Neural cell (in vitro differentiated cells): Measurements from ENCODE around the gene MYCBP2.

ENCODE experiments used
- EP300 ChIP-seq: fragments of 450-650 bp; conservative IDR thresholded peaks from 2 replicates; pipeline ENCODE4 v1.6.1; 2014; ENCODE audit warnings: antibody characterized with exemption, mild to moderate bottlenecking, moderate library complexity; ENCODE audit not compliant: poor library complexity, severe bottlenecking
- EZH2 ChIP-seq: fragments of 200-600, 300-800 bp; shearing (Covaris generic), sonication (generic); IDR thresholded peaks from 2 replicates; pipeline ENCODE4 v1.6.1; 2014; ENCODE audit warnings: antibody characterized with exemption, low read length, borderline replicate concordance, mild to moderate bottlenecking; ENCODE audit not compliant: insufficient read depth, poor library complexity, severe bottlenecking
- MXI1 ChIP-seq: fragments of 450-650 bp; conservative IDR thresholded peaks from 2 replicates; pipeline ENCODE4 v1.6.1; 2014; ENCODE audit warnings: antibody characterized with exemption, mild to moderate bottlenecking; ENCODE audit not compliant: poor library complexity, severe bottlenecking
- POLR2AphosphoS5 ChIP-seq: IDR thresholded peaks from 2 replicates; pipeline ENCODE4 v1.6.1; 2012
- REST ChIP-seq: IDR thresholded peaks from 2 replicates; pipeline ENCODE4 v1.6.1; 2012; ENCODE audit warnings: borderline replicate concordance
- SMC3 ChIP-seq: fragments of 450-650 bp; conservative IDR thresholded peaks from 2 replicates; pipeline ENCODE4 v1.6.1; 2014; ENCODE audit warnings: antibody characterized with exemption, mild to moderate bottlenecking, moderate library complexity; ENCODE audit not compliant: poor library complexity
- TF ChIP-seq, protein P1 (sequence below): fragments of 450-650 bp; IDR thresholded peaks from 2 replicates; pipeline ENCODE4 v1.5.1; 2014; ENCODE audit warnings: antibody characterized with exemption, mild to moderate bottlenecking, moderate library complexity; ENCODE audit not compliant: poor library complexity, severe bottlenecking

DNA sequence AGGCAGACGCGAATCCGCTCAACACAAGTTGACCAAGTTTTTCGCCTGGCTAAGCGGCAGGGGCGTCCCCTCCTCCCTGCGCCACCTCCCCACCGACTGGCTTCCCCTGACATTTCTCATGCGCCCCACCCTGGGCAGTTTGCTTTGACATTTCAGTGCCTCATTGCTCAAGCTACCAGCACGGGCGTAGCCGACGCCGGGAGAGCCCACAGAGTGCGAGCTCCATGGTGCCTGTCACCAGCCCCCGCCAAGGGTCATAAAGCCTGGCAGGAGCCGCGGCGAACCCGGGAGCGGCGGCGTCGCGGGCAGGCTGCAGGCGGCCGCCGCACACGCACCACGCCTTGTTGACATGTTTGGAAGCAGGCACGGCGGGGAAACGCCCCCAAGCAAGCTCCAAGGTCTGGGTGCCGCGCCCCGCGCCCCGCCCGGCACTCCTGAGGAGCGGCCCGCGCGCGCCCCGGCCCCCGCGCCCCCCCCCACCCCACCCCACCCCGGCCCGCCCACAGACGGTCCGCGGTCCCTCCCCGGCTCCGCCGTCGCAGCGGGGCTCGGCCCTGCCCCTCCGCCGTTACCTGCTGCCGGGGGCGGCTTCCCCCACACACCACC is 300.5 kb downstream of the MYCBP2 start:
- TF ChIP-seq MXI1, result peak; percentile 77
- TF ChIP-seq, protein P1, sequence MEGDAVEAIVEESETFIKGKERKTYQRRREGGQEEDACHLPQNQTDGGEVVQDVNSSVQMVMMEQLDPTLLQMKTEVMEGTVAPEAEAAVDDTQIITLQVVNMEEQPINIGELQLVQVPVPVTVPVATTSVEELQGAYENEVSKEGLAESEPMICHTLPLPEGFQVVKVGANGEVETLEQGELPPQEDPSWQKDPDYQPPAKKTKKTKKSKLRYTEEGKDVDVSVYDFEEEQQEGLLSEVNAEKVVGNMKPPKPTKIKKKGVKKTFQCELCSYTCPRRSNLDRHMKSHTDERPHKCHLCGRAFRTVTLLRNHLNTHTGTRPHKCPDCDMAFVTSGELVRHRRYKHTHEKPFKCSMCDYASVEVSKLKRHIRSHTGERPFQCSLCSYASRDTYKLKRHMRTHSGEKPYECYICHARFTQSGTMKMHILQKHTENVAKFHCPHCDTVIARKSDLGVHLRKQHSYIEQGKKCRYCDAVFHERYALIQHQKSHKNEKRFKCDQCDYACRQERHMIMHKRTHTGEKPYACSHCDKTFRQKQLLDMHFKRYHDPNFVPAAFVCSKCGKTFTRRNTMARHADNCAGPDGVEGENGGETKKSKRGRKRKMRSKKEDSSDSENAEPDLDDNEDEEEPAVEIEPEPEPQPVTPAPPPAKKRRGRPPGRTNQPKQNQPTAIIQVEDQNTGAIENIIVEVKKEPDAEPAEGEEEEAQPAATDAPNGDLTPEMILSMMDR, result no peak
- no peak for TF ChIP-seq POLR2AphosphoS5
- TF ChIP-seq REST, result no peak
- peak; percentile 9 for TF ChIP-seq SMC3
- no peak for TF ChIP-seq EP300
- TF ChIP-seq EZH2, result no peak
